HEK293T (cell line): Measurements from ENCODE around the gene ZNF277.

ENCODE experiments used
- BHLHE40 ChIP-seq: fragments of 450-650 bp; IDR thresholded peaks from 2 replicates; pipeline ENCODE4 v1.6.1; 2016; ENCODE audit warnings: mild to moderate bottlenecking, moderate library complexity, borderline replicate concordance
- CTBP1 ChIP-seq: fragments of 450-650 bp; IDR thresholded peaks from 2 replicates; pipeline ENCODE4 v1.6.1; 2016; ENCODE audit warnings: borderline replicate concordance
- ELF4 ChIP-seq: fragments of 450-650 bp; IDR thresholded peaks from 2 replicates; pipeline ENCODE4 v1.6.1; 2017; ENCODE audit warnings: antibody characterized with exemption
- SP1 ChIP-seq: fragments of 450-650 bp; IDR thresholded peaks from 2 replicates; pipeline ENCODE4 v1.6.1; 2017
- SUZ12 ChIP-seq: fragments of 450-650 bp; IDR thresholded peaks from 2 replicates; pipeline ENCODE4 v1.6.1; 2016; ENCODE audit warnings: mild to moderate bottlenecking
- TARDBP ChIP-seq: fragments of 450-650 bp; IDR thresholded peaks from 2 replicates; pipeline ENCODE4 v1.6.1; 2016
- ZNF384 ChIP-seq: fragments of 450-650 bp; IDR thresholded peaks from 2 replicates; pipeline ENCODE4 v1.6.1; 2016

DNA sequence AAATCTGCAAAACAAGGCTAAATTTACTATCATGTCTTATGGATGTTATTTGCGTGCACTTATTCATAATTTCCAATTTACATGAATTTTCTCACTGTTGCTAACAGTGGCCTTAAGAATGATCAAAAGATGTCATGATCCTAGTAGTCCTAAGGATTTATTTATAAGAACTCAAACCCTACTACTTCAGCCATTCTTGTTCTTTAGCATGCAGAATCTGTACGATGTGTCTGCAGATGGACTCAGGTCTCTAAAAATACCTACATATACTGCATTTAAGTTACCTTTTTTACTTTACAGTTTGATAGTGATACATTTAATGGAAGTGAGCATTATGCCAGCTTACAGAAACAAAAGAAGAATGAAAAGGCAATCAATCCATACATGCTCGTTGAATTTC is 91.2 kb downstream of the ZNF277 start:
- no peak for TF ChIP-seq CTBP1
- no peak for TF ChIP-seq TARDBP
- no peak for TF ChIP-seq ELF4
- TF ChIP-seq BHLHE40 = no peak
- TF ChIP-seq SP1 = no peak
- no peak for TF ChIP-seq ZNF384
- TF ChIP-seq SUZ12 = no peak
